SHP77 treated with DMSO at 0.1 percent for 48 hours (cell line): ENCODE measurements around the gene CEBPZ.

ENCODE experiments used
- DNase-seq: peaks from one replicate; lab custom pipeline; 2025; lab: John Stamatoyannopoulos, UW

The CEBPZ gene

GRCh38 chr2:37173741-37174140 lies 57.7 kb downstream of the CEBPZ start:
- no peak for DNase-seq

DNA sequence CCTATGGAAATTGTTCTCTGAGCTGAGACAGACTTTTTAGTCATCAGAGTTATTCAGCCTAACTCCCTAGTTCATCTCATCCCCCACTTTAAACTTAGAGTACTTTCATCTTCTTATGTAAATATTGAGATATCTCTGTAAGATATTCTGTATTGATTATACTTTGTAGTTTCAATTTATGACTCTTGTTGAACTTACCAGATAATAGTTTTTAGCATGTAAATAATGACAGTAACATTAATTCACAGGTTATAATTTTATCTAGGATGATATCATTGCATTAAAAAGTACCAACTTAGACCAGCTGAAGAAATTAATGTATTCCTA lies 59.8 kb downstream of the CEBPZ start:
- DNase-seq: no peak

DNA sequence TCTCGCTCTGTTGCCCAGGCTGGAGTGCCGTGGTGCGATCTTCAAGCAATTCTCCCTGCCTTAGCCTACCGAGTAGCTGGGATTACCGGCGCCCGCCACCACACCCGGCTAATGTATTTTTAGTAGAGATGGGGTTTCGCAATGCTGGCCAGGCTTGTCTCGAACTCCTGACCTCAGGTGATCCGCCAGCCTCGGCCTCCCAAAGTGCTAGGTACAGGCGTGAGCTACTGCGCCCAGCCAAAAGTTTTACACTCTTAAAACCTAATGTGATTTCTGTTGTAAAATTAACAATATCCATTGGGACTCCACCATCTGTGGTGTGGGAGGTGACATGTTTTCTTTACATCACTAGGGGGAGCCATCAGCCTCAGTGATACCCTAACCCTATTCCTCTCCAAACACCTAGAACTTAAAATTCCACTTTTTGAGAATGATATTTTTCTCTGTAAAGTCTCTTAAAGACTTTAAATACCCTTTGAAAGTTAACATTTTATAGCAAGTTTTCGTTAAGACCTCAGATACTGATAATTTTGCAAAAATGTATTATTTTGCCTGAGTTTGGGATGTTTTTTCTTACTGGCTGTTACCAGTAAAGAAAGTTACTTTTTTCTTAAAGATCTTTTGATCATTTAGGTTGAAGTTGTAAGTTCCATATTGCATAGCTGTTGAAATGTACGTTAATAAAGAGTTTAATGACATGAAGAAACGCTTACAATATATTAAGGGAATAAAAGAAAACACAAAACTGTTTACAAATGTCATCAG lies 63.0 kb downstream of the CEBPZ start:
- peak; percentile 5 for DNase-seq

- DNase-seq: no peak
Measured at GRCh38 chr2:37167636-37168180, 63.7 kb downstream of the CEBPZ start.

DNA sequence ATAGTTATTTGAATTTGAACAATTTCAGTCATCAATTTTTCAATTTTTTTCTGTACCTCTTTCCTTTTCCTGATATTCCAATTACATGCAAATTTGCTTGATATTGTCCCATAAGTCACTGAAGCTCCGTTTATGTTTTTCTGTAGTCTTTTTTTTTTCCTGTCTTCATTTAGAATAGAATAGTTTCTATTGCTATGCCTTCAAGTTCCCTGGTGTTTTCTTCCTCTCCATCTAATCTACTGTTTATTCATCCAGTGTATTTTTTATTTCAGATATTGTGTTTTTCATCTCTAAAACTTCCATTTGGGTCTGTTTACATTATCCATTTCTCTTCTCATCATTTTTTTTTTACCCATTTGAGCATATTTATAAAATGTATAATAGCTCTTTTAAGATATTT lies 66.6 kb downstream of the CEBPZ start:
- DNase-seq: no peak

- peak; percentile 69 for DNase-seq
Measured at GRCh38 chr2:37156857-37157714, 74.3 kb downstream of the CEBPZ start, which contains the start of gene EIF2AK2. TSS of gene EIF2AK2 (minus strand) at chr2:37156980. CDS start at chr2:37147806, 9,174 bp downstream.

DNA sequence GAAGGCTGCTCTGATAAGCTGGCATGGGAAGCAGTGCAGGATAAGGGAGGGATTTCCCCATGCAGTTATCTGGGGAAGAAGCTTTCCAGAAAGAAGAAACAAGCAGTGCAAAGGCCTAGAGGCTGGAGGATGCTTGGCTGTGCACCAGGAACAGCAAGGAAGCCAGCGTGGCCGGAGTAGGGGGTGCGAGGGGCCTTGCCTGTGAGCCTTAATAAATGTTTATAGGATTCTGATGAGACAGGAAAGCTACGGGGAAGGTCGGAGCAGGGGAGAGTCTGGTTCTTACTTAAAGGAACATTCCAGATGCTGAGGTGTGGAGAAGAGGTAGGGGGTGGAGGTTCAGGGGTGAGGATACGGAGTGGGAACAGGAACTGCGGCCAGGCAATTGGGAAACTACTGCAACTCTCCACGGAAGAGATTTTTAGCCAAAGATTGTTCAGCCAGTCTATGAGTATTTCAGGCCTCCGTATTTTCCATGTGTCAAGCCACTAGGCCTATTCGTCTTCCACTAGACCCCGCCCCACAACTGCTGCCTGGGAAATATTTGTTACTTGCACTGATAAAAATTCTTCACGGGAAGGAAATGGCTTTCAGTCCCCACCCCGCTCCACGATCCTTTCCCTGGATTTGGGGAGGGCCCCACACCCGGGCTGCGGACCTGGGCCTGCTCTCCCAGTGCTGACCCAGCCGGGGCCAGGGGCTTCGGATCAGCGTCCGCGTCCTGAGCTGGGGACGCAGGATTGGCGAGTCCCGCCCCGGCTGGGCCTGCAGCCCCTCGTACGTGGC lies 75.1 kb downstream of the CEBPZ start:
- no peak for DNase-seq

DNA sequence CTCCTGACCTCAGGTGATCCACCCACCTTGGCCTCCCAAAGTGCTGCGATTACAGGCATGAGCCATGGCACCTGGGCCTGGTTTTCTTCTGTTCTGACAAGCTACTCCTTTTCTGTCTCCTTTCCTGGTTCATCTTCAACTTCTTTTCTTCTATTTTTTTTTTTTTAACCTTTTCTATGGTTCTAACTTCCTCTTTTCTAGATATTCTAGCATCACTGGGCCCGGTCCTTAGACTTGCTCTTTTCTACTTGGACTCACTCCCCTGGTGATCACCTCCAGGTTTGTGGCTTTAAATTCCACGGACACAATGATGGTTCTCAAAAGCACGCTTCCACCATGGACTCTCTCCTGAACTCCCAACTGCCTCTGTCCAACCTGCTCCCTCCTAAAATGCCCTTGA lies 76.6 kb downstream of the CEBPZ start:
- no peak for DNase-seq

- no peak for DNase-seq
Measured at GRCh38 chr2:37153224-37153623, 78.2 kb downstream of the CEBPZ start.
